Globus pallidus (tissue), 1 donor: ENCODE measurements around the gene BOLA3.
"Not testable (repeated sequence)": the region's sequence is repeated elsewhere in the genome, so short reads cannot be mapped to it uniquely, and the experiment has no call there.

Experiments used
- DNase-seq: peaks from one replicate; pipeline ENCODE4 v3.0.0-alpha.2; 2015; ENCODE audit warnings: low spot score

The BOLA3 gene

GRCh38 chr2:74101574-74102300 is 46.0 kb downstream of the BOLA3 start:
- DNase-seq = no peak

- no peak for DNase-seq
These were observed 47.2 kb downstream of the BOLA3 start for GRCh38 chr2:74100254-74101216.

- no peak for DNase-seq
These were observed 47.9 kb downstream of the BOLA3 start for GRCh38 chr2:74099835-74100234.

- DNase-seq = no peak
These were observed 48.4 kb downstream of the BOLA3 start for GRCh38 chr2:74099271-74099670.

- no peak for DNase-seq
These were observed 50.1 kb downstream of the BOLA3 start for GRCh38 chr2:74097574-74097973.

- DNase-seq = no peak
These were observed 51.7 kb downstream of the BOLA3 start for GRCh38 chr2:74096052-74096451.

- no peak for DNase-seq
These were observed 52.1 kb downstream of the BOLA3 start for GRCh38 chr2:74095632-74096031.

GRCh38 chr2:74094291-74094690 is 53.4 kb downstream of the BOLA3 start:
- no peak for DNase-seq

GRCh38 chr2:74093840-74094239 is 53.9 kb downstream of the BOLA3 start:
- peak; percentile 72 for DNase-seq

- DNase-seq = no peak
These were observed 54.3 kb downstream of the BOLA3 start for GRCh38 chr2:74093426-74093825.

GRCh38 chr2:74092275-74092674 is 55.4 kb downstream of the BOLA3 start:
- DNase-seq = peak; percentile 72

- no peak for DNase-seq
These were observed 56.3 kb downstream of the BOLA3 start for GRCh38 chr2:74091391-74091790.

GRCh38 chr2:74089816-74090745 is 57.6 kb downstream of the BOLA3 start:
- no peak for DNase-seq

GRCh38 chr2:74088676-74089075 is 59.0 kb downstream of the BOLA3 start:
- not testable (repeated sequence) for DNase-seq

GRCh38 chr2:74087696-74088095 is 60.0 kb downstream of the BOLA3 start:
- DNase-seq = no peak

GRCh38 chr2:74086021-74086420 is 61.7 kb downstream of the BOLA3 start:
- no peak for DNase-seq
